GM18909 (cell line): Measurements from ENCODE around the gene DTL.
"Not testable (repeated sequence)": the region's sequence is repeated elsewhere in the genome, so short reads cannot be mapped to it uniquely, and the experiment has no call there.

ENCODE experiments used
- ATAC-seq: cut with Tn5 transposase; IDR thresholded peaks from one replicate; pipeline ENCODE4 v1.9.1; 2021; ENCODE audit warnings: mild to moderate bottlenecking; ENCODE audit not compliant: unreplicated experiment, poor library complexity

DTL gene

DNA sequence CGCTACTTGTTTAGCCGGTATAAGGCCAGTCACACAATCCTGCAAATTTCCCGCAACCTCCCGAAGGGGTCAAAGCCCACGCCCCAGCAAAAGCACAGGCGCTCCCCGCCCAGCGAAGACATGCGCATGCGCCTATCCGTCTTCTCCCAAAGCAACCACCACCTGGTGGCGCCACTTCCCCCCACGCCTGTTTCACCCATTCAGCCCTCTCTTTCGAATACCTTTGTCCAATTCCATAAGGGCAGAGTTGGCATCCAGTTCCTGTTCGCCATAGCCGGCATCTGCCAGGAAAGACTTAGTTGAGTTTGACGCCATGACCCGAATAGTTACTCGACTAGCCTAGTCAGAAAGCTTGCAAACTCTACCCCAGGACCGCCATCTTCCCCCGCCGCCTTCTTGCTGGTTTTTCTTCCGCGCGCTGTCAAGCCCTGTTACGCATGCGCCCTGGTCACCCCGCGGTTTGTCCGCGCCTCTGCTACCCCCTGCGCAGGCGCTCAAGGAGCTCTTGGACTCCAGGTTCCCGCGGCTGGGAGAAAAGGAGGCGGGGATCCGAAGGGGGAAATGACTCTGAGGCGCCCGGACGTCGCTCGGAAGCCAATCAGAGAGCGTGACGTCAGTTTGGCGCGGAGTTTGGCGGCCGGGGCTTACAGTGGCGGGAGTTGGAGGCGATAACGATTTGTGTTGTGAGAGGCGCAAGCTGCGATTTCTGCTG lies at the start of gene DTL, which contains the start of gene INTS7:
TSS of gene DTL (plus strand) at position 626 of the 712 bp plus-strand sequence. CDS start 143 bp downstream, outside the sequence.
TSS of gene INTS7 (minus strand) at position 435 of the 712 bp plus-strand sequence. CDS start at position 315, 120 bp downstream.
- peak; percentile 77 for ATAC-seq

DNA sequence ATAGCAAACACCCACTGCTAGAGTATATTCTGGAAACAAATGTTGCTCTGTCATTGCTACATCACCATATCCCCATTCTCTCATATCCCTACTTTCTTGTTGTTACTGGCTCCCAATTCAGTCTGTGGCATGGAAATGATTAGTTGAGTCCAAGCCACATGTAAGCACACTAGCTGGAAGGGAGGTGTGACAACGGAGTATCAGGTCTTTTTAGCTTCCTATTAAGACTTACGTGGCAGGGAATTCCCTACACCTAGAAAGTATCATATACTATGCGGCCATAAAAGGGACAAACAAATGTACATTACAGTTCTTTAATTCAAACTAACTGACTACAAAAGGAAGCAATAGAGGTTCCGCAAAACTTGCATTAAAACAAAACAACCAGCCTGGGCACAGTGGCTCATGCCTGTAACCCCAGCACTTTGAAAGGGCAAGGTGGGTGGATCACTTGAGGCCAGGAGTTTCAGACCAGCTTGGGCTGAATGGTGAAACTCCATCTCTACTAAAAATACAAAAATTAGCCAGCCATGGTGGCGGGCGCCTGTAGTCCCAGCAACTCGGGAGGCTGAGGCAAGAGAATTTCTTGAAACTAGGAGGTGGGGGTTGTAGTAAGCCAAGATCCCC lies 48.8 kb upstream of the DTL start:
- ATAC-seq = no peak

DNA sequence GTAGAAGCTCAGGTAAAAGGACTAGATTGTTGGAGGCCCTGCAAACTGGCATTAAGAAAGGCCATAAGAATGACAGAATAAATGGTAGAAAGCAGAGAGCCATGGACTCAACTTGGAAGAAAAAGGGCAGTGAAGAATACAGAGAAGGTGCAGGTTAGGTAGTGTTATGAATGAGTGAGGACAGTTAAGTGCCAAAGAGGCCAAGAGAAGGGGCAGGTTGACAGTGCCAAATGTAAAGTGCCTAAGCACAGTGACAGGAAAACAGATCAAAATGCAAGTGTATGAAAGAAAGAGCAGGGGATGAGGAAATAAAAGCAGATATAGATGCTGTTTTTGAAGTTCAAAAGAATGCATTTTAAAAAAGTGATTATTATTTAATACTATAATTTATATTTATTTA lies 43.9 kb upstream of the DTL start:
- ATAC-seq = no peak

- not testable (repeated sequence) for ATAC-seq
These were observed 38.1 kb upstream of the DTL start for GRCh38 chr1:211997426-211997825.

GRCh38 chr1:212002536-212002935 lies 33.0 kb upstream of the DTL start:
- ATAC-seq = no peak

GRCh38 chr1:212004895-212005608 lies 30.5 kb upstream of the DTL start:
- ATAC-seq = no peak

DNA sequence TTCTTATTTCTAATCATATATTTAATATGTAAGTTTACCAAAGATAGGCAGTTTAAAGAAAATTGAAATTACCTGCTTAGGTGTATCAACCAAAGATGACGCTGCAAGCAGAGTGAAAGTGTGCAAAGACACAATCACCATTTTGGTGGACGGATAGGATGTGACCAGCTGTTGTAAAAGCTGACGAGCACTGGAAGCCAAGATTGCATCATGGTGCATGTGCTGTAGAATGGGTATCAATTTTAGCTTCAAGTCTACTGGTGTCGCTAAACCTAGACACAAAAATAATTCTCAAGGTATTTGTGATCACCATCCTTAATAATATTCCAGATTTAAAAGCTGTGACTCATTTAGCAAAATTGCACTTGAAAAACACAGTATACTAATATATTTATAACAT lies 28.4 kb upstream of the DTL start:
- no peak for ATAC-seq

- ATAC-seq = no peak
These were observed 27.7 kb upstream of the DTL start for GRCh38 chr1:212007886-212008285.

GRCh38 chr1:212009561-212009960 lies 26.0 kb upstream of the DTL start:
- ATAC-seq = no peak

GRCh38 chr1:212010004-212010403 lies 25.5 kb upstream of the DTL start:
- ATAC-seq = no peak

GRCh38 chr1:212012034-212012740 lies 23.4 kb upstream of the DTL start:
- peak; percentile 91 for ATAC-seq

DNA sequence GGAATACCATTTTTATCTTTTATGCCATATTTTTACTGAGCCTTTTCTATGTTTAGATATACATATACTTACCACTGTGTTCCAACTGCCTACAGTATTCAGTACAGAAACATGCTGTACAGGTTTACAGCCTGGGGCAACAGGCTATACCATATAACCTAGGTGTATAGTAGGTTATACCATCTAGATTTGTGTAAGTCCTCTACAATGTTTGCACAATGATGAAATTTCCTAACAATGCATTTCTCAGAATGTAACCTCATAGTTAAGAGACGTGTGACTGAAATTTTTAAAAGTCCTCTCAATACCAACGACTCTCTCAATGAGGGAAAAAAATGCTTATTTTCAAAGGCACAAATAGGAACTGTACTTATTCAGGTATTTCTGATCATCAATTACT lies 21.9 kb upstream of the DTL start:
- no peak for ATAC-seq

GRCh38 chr1:212020975-212021374 lies 14.6 kb upstream of the DTL start:
- ATAC-seq = no peak

DNA sequence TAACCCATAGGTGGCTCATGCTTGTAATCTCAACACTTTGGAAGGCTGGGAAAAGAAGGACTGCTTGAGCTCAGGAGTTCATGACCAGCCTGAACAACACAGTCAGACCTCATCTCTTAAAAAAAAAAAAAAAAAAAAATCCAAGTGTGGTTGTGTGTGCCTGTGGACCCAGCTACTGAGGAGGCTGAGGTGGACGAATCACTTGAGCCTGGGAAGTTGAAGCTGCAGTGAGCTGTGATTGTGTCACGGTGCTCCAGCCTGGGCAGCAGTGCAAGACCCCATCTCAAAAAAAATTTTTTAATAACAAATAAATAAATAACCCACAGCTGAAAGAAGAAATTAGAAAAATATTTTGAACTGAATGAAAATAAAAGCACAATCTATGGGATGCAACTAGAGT lies 14.0 kb upstream of the DTL start:
- no peak for ATAC-seq

GRCh38 chr1:212022908-212023307 lies 12.6 kb upstream of the DTL start:
- not testable (repeated sequence) for ATAC-seq

GRCh38 chr1:212024469-212025149 lies 10.9 kb upstream of the DTL start:
- no peak for ATAC-seq

GRCh38 chr1:212027727-212028126 lies 7.8 kb upstream of the DTL start:
- not testable (repeated sequence) for ATAC-seq

DNA sequence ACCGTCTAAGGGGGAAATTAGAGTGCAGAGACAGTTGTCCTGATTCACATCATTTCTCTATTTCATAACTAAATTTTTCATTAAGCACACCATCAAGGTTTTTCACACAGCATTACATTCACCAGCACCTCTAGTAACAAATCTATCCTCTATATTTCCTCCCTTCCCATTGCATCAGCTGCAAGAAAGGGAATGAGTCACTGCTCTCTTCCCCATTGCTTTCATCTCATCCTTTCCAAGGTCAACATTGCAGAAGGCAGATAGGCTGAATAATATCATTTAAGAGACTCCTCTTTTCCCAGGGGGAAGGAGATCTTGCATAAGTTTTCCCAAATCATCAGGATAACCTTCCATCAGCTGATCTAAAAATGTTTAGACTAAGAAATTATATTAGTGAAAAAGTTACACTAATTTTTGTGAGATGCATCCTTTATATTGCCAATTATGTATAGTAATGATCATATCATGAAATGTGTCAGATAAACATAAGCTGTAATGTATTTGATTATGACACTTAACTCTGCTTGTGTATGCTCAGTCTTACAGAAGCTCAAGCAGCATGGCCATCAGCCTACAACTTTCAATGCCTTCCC lies 4.5 kb upstream of the DTL start:
- no peak for ATAC-seq

- ATAC-seq = peak; percentile 12
These were observed 929 bp upstream of the DTL start for GRCh38 chr1:212034516-212035122.
